HCT116 (cell line): ENCODE data around the gene EYA2. TPM values are rescaled to one million over a fixed set of nuclear protein-coding genes. Genes with fewer than 3 reads are reported as not detected.

Experiments
- ATAC-seq: fragments of 200-7000 bp; cut with Tn5 transposase; 2 replicates; pipeline ENCODE4 v1.9.1; 2020; ENCODE audit warnings: mild to moderate bottlenecking, moderate library complexity
- BruUV-seq: library from RNA; stranded (reverse); fragments of 400-500 nt; replicated peaks from 2 replicates; lab custom pipeline; 2021; lab: Mats Ljungman, UMichigan
- CTCF ChIA-PET: fragments of 300-600 bp; sonication (Branson Sonifier 250); formaldehyde crosslinking; loops from one replicate; lab custom pipeline; 2021; ENCODE audit warnings: antibody characterized with exemption; lab: Charles Lee
- POLR2A ChIA-PET: fragments of 300-600, 350-600 bp; sonication (Branson Sonifier 250); formaldehyde crosslinking; loops from one replicate; lab custom pipeline; 2021; ENCODE audit warnings: antibody characterized with exemption; lab: Charles Lee
- RAD21 ChIA-PET, 2 experiments: fragments of 300-600 bp; sonication (Branson Sonifier 250); formaldehyde crosslinking; loops; one replicate each; lab custom pipeline; 2023; ENCODE audit warnings: low total read pairs in 2 of 2; ENCODE audit not compliant: uncharacterized antibody in 2 of 2, unreplicated experiment in 2 of 2, low non-redundant PET in 1 of 2; lab: Charles Lee
- DNase-seq: peaks from one replicate; pipeline ENCODE4 v3.0.0-alpha.2; 2010; ENCODE audit warnings: low read depth, low spot score
- H2AFZ ChIP-seq: fragments of 200-600 bp; shearing (Covaris generic), sonication (generic); 2 replicates; pipeline ENCODE4 v1.6.1; 2017; ENCODE audit warnings: low read depth, mixed run types, mixed read lengths, antibody characterized with exemption, low read length; ENCODE audit not compliant: poor library complexity, severe bottlenecking
- H3K27ac ChIP-seq: 2 replicates; pipeline ENCODE4 v1.5.1; 2012; ENCODE audit warnings: low read depth, low read length
- H3K27me3 ChIP-seq: fragments of 200-600 bp; sonication (generic); 2 replicates; pipeline ENCODE4 v1.6.1; 2016; ENCODE audit warnings: mixed run types, low read length, mixed read lengths; ENCODE audit not compliant: insufficient read depth
- H3K36me3 ChIP-seq, 2 experiments: fragments of 200-500 bp in 1 of 2; fragments of 200-600 bp in 1 of 2; sonication (Bioruptor generic) in 1 of 2; sonication (generic) in 1 of 2; 2 replicates each; pipeline versions ENCODE4 v1.5.1 to v1.6.1; 2014 to 2016; ENCODE audit warnings: low read length in 2 of 2, inconsistent platforms in 1 of 2, mixed read lengths in 1 of 2, mixed run types in 1 of 2; ENCODE audit not compliant: insufficient read depth in 2 of 2, control insufficient read depth in 1 of 2
- H3K4me1 ChIP-seq, 2 experiments: fragments of 200-600 bp in 1 of 2; sonication (generic) in 1 of 2; 2 replicates each; pipeline versions ENCODE4 v1.5.1 to v1.6.1; 2012 to 2017; ENCODE audit warnings: low read length in 2 of 2, inconsistent platforms in 1 of 2, mild to moderate bottlenecking in 1 of 2, mixed read lengths in 1 of 2, mixed run types in 1 of 2, moderate library complexity in 1 of 2; ENCODE audit not compliant: insufficient read depth in 2 of 2, control insufficient read depth in 1 of 2
- H3K4me2 ChIP-seq: fragments of 200-600 bp; sonication (generic); 2 replicates; pipeline ENCODE4 v1.6.1; 2017; ENCODE audit warnings: mixed run types, low read length, mixed read lengths
- H3K4me3 ChIP-seq, 2 experiments: fragments of 200-600 bp in 1 of 2; sonication (generic) in 1 of 2; replicated peaks in 1 of 2; 2 replicates each; pipeline ENCODE4 v1.5.1; 2011 to 2016; ENCODE audit warnings: low read length in 2 of 2, control low read depth in 1 of 2, low read depth in 1 of 2, mild to moderate bottlenecking in 1 of 2, mixed read lengths in 1 of 2, mixed run types in 1 of 2
- H3K79me2 ChIP-seq: fragments of 200-600 bp; sonication (generic); 2 replicates; pipeline ENCODE4 v1.6.1; 2017; ENCODE audit warnings: mild to moderate bottlenecking, mixed run types, low read length, moderate library complexity, mixed read lengths; ENCODE audit not compliant: insufficient read depth
- H3K9ac ChIP-seq: fragments of 200-600 bp; sonication (generic); 2 replicates; pipeline ENCODE4 v1.6.1; 2016; ENCODE audit warnings: low read length, mixed read lengths
- H3K9me2 ChIP-seq: fragments of 200-600 bp; sonication (generic), shearing (Covaris generic); 2 replicates; pipeline ENCODE4 v1.6.1; 2017; ENCODE audit warnings: mixed run types, mild to moderate bottlenecking, moderate library complexity; ENCODE audit not compliant: insufficient read depth
- H3K9me3 ChIP-seq, 2 experiments: fragments of 200-500 bp in 1 of 2; fragments of 200-600 bp in 1 of 2; sonication (Bioruptor generic) in 1 of 2; sonication (generic) in 1 of 2; 2 replicates each; pipeline ENCODE4 v1.6.1; 2014 to 2017; ENCODE audit warnings: low read length in 2 of 2, mixed read lengths in 2 of 2, inconsistent platforms in 1 of 2, low read depth in 1 of 2, mild to moderate bottlenecking in 1 of 2, mixed run types in 1 of 2, moderate library complexity in 1 of 2; ENCODE audit not compliant: control insufficient read depth in 1 of 2, insufficient read depth in 1 of 2
- H4K20me1 ChIP-seq: fragments of 200-600 bp; sonication (generic), shearing (Covaris generic); 2 replicates; pipeline ENCODE4 v1.6.1; 2017; ENCODE audit warnings: mixed run types, mild to moderate bottlenecking, moderate library complexity; ENCODE audit not compliant: insufficient read depth
- ATF3 ChIP-seq: IDR thresholded peaks from 2 replicates; pipeline ENCODE4 v1.6.1; 2012
- CBX3 ChIP-seq: IDR thresholded peaks from 2 replicates; pipeline ENCODE4 v1.6.1; 2012; ENCODE audit warnings: low read depth
- EGR1 ChIP-seq: IDR thresholded peaks from 2 replicates; pipeline ENCODE4 v1.6.1; 2012; ENCODE audit warnings: low read depth
- ELF1 ChIP-seq: IDR thresholded peaks from 2 replicates; pipeline ENCODE4 v1.6.1; 2012; ENCODE audit warnings: low read depth, borderline replicate concordance
- EZH2 ChIP-seq: fragments of 200-600 bp; sonication (generic); IDR thresholded peaks from 2 replicates; pipeline ENCODE4 v1.6.1; 2017; ENCODE audit warnings: antibody characterized with exemption, mixed run types
- FOSL1 ChIP-seq: IDR thresholded peaks from 2 replicates; pipeline ENCODE4 v1.6.1; 2012; ENCODE audit warnings: low read depth
- JUND ChIP-seq: IDR thresholded peaks from 2 replicates; pipeline ENCODE4 v1.6.1; 2012
- MAX ChIP-seq: IDR thresholded peaks from 2 replicates; pipeline ENCODE4 v1.6.1; 2012
- POLR2A ChIP-seq: IDR thresholded peaks from 2 replicates; pipeline ENCODE4 v1.7.0; 2011; ENCODE audit warnings: borderline replicate concordance; ENCODE audit not compliant: insufficient read depth, insufficient read length; ENCODE audit errors: extremely low read depth
- RAD21 ChIP-seq: IDR thresholded peaks from 2 replicates; pipeline ENCODE4 v1.6.1; 2012; ENCODE audit warnings: low read depth, mild to moderate bottlenecking
- SIN3A ChIP-seq: IDR thresholded peaks from 2 replicates; pipeline ENCODE4 v1.6.1; 2012; ENCODE audit warnings: low read depth
- SP1 ChIP-seq: IDR thresholded peaks from 2 replicates; pipeline ENCODE4 v1.6.1; 2012; ENCODE audit warnings: low read depth
- SRF ChIP-seq: IDR thresholded peaks from 2 replicates; pipeline ENCODE4 v1.6.1; 2012; ENCODE audit warnings: low read depth
- TCF7L2 ChIP-seq: IDR thresholded peaks from 2 replicates; pipeline ENCODE4 v1.7.0; 2011; ENCODE audit warnings: borderline replicate concordance, inconsistent platforms; ENCODE audit not compliant: insufficient read depth, insufficient read length; ENCODE audit errors: extremely low read depth
- YY1 ChIP-seq: IDR thresholded peaks from 2 replicates; pipeline ENCODE4 v1.6.1; 2011; ENCODE audit warnings: low read length, low read depth, moderate library complexity, mild to moderate bottlenecking; ENCODE audit not compliant: insufficient replicate concordance; ENCODE audit errors: extremely low read depth
- ZNF274 ChIP-seq: fragments of 200-500 bp; sonication (Bioruptor generic); IDR thresholded peaks from 2 replicates; pipeline ENCODE4 v1.6.1; 2014; ENCODE audit warnings: mild to moderate bottlenecking, low read depth, low read length, inconsistent platforms
- intact Hi-C: fragments of 100-400 bp; cut with micrococcal nuclease; formaldehyde crosslinking; loops from 2 replicates; pipeline ENCODE4 v1.10.0; 2022
- total RNA-seq: library from RNA; stranded (reverse); gene quantifications from one replicate; pipeline ENCODE4 v1.2.1, GENCODE V29; 2021; ENCODE audit not compliant: unreplicated experiment

Gene EYA2
- total RNA-seq, 1 experiment from 2014 or later, result not detected

DNA sequence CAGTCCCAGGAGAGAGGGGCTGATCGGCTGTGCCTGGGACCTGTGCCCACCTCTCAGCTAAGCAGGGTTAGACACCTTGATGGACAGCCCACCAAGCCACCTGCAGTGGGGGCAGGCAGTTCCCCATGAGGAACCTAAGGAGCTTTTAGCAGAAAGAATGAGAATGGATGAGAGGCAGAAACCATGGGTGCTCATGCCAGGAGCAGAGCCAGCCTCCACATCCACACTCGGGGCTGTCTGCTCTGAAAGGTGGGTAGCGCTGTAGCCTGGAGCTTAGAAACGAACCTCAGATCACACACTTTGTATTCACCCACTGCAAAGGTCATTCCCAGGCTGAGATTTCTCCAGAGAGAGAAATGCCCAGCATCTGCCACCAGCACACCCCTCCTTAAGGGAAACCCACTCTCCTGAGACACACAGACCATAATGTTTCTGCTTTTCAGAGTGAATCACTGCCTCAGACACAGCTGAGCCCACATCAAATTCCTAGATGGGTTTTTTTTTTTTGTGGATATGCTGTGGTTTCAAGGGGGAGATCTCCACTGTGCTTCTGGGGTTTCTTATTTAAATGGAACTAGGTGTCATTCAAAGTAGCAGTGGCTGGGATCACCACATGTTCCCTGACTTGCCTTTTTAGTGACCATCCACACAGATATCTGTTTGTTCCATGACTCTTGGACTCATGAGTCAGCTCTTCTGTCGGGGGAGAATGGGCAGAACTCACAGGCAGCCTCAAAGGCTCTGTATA, 218.9 kb downstream of the EYA2 start:
- CTCF ChIA-PET, result no interaction called here
- RAD21 ChIA-PET, result no interaction called here

DNA sequence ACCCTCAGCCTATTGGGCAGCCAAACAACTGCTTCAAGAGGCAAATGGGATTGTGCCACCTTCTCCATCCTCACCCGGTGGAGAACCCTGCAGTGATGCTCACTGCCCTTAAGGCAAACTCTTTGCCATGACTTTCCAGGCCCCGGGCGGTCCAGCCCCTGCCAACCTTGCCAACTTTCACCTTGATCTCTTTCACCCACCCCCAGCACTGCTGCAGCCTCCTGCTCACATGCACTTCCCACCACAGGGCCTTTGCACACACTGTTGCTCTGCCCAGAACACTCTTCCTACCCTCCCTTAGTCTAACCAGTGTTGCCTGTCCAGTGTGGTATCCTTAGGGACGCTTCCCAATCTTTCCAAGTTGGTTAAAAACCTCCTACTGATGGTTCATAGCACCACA, 221.1 kb downstream of the EYA2 start:
- intact Hi-C loops, result no loop called here
- no peak overlapping the region for H2AFZ ChIP-seq
- no peaks in the 10 kb centered on the region for H3K9me2 ChIP-seq
- CTCF ChIA-PET, result no interaction called here
- ATAC-seq, result no peak
- TF ChIP-seq POLR2A, result no peak
- no peak for TF ChIP-seq EGR1
- no peak for TF ChIP-seq SP1
- TF ChIP-seq RAD21, result no peak
- TF ChIP-seq SIN3A, result no peak
- TF ChIP-seq TCF7L2, result no peak
- no peak for TF ChIP-seq FOSL1
- TF ChIP-seq EZH2, result no peak
- TF ChIP-seq ELF1, result no peak
- TF ChIP-seq, all 23 proteins: peak for 0
- Histone ChIP-seq H3K36me3 (no peaks in the 10 kb centered on the region), H3K79me2 (no peaks in the 10 kb centered on the region), H4K20me1 (no peaks in the 10 kb centered on the region), H3K4me3 (no peak overlapping the region), H3K27me3 (no peaks in the 10 kb centered on the region), H3K9ac (no peak overlapping the region), H3K4me1 (no peaks in the 10 kb centered on the region), H3K9me3 (peaks cover 2 to 10% of the 10 kb centered on the region in 2 experiments; a peak in 2 of 4 replicates), H3K4me2 (no peak overlapping the region), H3K27ac (no peak overlapping the region)
- ChIA-PET RAD21 (no interaction called here), POLR2A (no interaction called here)
- no peak for DNase-seq
- BruUV-seq, result no TSS peak

More for the DNA sequence above, 218.9 kb downstream of the EYA2 start:
- Histone ChIP-seq H3K36me3 (no peaks in the 10 kb centered on the region), H3K4me1 (no peaks in the 10 kb centered on the region), H3K4me3 (no peak overlapping the region), H4K20me1 (no peaks in the 10 kb centered on the region), H3K27me3 (no peaks in the 10 kb centered on the region), H3K79me2 (no peaks in the 10 kb centered on the region), H2AFZ (no peak overlapping the region)
- ATAC-seq, result no peak
- intact Hi-C loops, result no loop called here
- TF ChIP-seq JUND (no peak), CBX3 (no peak), FOSL1 (no peak), YY1 (no peak), SRF (no peak), POLR2A (no peak), ELF1 (no peak), MAX (no peak), ATF3 (no peak), ZNF274 (no peak)
- TF ChIP-seq, all 23 proteins: peak for 0
- no peak overlapping the region for H3K27ac ChIP-seq
- POLR2A ChIA-PET, result no interaction called here
- no peak overlapping the region for H3K4me2 ChIP-seq
- peaks cover 8 to 18% of the 10 kb centered on the region in 2 experiments; a peak in 2 of 4 replicates for H3K9me3 ChIP-seq
- no peak overlapping the region for H3K9ac ChIP-seq
- H3K9me2 ChIP-seq, result no peaks in the 10 kb centered on the region
- no TSS peak for BruUV-seq
- no peak for DNase-seq
